Kidney epithelial cell (primary cell): ENCODE measurements around the gene JPT1. TPM values are rescaled to one million over a fixed set of nuclear protein-coding genes. Genes with fewer than 3 reads are reported as not detected.

Experiments
- DNase-seq: peaks from one replicate; pipeline ENCODE4 v3.0.0-alpha.2; 2010; ENCODE audit warnings: low read depth
- H3K27me3 ChIP-seq: 2 replicates; pipeline ENCODE4 v1.6.0; 2011; ENCODE audit warnings: low read length; ENCODE audit not compliant: control insufficient read depth, insufficient read depth
- H3K36me3 ChIP-seq: 2 replicates; pipeline ENCODE4 v1.5.1; 2011; ENCODE audit warnings: low read length; ENCODE audit not compliant: control insufficient read depth, insufficient read depth
- H3K4me3 ChIP-seq: 2 replicates; pipeline ENCODE4 v1.5.1; 2011; ENCODE audit warnings: low read depth, mild to moderate bottlenecking, control low read depth, low read length
- total RNA-seq: library from RNA; depleted of rRNA; stranded (reverse); fragments of >200 nt; gene quantifications from 2 replicates; pipeline ENCODE4 v1.2.3, GENCODE V29; 2015
- TF ChIP-seq, protein P1 (sequence below): IDR thresholded peaks from 2 replicates; pipeline ENCODE4 v1.5.1; 2011; ENCODE audit warnings: mild to moderate bottlenecking, moderate library complexity, low read length, control low read depth, inconsistent platforms; ENCODE audit not compliant: insufficient read depth, poor library complexity, severe bottlenecking

JPT1 gene
- total RNA-seq, 1 donor from 2014 or later: 453 TPM

DNA sequence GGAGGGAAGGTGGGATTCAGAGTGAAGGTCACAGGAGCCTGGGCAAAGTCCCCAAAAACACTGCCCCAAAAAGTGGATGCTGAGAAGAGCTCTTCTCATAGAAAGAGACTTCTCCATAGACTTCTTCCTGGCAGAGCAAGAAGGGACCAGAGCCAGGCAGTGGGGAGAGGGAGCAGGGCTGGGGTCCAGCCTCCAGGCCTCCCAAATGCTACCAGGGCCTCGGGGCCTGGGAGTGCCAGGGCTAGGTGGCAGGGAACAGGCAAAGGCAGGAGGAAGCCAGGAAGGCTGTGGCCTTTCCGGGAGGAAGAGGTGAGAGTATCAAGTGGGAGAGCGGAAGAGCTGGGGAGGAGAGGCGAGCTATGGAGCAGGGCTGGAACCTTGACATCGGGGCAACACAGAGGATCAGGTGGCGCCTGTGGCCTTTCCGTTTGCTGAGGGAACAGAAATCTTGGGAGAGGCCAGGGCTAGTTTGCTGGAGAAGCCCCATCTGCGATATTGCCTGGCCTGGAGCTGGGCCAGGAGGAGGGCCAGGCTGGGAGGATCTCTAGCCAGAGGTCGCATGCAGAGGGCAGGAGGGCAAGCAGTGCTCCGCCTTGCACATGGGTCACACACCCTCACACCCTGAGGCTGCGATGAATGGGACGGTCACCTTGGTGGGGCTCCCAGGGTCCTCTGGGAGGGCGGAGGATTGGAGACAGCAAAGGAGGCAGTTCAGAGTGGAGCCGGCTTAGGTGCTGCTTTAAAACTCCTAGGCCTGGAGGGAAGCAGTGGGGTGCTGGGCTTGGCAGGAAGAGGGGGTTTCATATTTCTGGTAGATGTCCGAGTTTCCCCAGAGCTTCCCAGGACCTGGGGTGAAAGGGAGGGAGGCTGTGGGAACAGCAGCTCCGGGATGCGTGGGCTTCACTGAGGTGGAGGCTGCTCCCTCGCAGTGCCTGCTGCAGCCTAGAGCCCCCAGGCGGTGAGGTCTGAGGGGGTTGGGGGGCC lies 63.1 kb downstream of the JPT1 start:
- no peak for DNase-seq
- Histone ChIP-seq H3K27me3 (no peaks in the 10 kb centered on the region), H3K36me3 (peaks cover 1% of the 10 kb centered on the region), H3K4me3 (no peak overlapping the region)
- TF ChIP-seq, protein P1, sequence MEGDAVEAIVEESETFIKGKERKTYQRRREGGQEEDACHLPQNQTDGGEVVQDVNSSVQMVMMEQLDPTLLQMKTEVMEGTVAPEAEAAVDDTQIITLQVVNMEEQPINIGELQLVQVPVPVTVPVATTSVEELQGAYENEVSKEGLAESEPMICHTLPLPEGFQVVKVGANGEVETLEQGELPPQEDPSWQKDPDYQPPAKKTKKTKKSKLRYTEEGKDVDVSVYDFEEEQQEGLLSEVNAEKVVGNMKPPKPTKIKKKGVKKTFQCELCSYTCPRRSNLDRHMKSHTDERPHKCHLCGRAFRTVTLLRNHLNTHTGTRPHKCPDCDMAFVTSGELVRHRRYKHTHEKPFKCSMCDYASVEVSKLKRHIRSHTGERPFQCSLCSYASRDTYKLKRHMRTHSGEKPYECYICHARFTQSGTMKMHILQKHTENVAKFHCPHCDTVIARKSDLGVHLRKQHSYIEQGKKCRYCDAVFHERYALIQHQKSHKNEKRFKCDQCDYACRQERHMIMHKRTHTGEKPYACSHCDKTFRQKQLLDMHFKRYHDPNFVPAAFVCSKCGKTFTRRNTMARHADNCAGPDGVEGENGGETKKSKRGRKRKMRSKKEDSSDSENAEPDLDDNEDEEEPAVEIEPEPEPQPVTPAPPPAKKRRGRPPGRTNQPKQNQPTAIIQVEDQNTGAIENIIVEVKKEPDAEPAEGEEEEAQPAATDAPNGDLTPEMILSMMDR: no peak

- Histone ChIP-seq H3K4me3 (peak overlapping the region; percentile 67), H3K36me3 (no peaks in the 10 kb centered on the region), H3K27me3 (no peaks in the 10 kb centered on the region)
- TF ChIP-seq, protein P1: no peak
- DNase-seq: no peak
These were observed 65.6 kb downstream of the JPT1 start for GRCh38 chr17:75088465-75089417.

DNA sequence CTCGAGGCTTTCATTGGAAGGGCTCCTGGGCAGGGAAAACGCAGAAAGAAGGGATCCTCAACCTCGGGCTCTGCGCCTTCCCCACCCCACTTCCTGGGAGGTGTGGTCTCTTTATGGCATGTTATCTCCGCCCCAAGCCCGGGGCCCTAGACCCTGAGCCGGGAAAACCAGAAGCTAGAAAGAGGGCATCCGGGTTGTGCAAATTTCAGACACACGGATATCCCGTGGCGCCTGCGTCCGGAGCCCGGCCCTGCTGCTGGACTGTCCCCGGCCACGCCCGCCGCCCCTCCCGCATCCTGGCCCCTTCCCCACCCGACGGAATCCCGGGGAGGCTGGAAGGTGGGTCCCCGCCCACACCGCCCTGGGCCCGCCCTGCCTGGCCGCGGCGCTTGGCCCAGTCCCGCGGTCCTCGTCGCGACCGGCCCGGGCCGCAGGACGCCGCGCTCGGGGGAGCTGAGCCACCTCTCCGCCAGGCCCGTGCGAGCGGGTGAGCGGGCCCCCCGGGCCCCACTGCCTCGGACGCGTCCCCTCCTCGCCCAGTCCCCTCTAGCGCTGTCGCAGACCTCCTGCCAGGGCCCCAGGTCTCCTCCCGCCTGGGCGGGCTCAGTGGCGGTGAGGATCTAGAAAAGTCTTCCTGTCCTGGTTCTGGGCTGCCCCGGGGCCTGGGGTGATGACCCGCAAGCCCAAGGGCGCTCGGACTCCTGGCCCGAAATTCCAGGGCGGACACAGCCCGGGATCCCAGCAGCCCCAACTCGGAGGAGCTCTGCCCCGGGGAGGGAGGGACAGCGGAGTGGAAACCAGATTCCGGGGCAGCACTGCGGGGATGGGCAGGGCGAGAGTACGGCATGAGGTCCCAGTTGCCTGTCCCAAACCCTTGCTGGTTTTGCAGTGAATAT lies 66.5 kb downstream of the JPT1 start, which contains the start of gene SLC16A5:
SLC16A5 (plus strand) TSS at position 397 of the 896 bp plus-strand sequence. CDS start 5,683 bp downstream, outside the sequence.
- no peak for DNase-seq
- TF ChIP-seq, protein P1: no peak
- no peaks in the 10 kb centered on the region for H3K27me3 ChIP-seq
- peak within 1 kb of the TSS; percentile 67 for H3K4me3 ChIP-seq
- H3K36me3 ChIP-seq: no peaks in the 10 kb centered on the region

DNA sequence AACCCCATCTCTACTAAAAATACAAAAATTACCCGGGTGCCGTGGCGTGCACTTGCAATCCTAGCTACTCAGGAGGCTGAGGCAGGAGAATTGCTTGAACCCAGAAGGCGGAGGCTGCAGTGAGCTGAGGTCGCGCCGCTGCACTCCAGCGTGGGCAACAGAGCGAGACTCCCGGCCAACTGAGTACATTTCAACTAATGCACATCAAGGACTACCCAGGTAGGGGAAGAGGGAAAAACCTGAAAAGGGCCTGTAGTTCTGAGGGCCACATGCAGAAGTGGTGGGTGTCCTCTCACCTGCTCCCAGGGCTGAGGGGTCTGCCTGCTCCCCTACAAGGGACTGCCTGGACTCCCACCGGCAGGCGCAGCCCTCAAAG lies 67.1 kb downstream of the JPT1 start:
- no peaks in the 10 kb centered on the region for H3K27me3 ChIP-seq
- DNase-seq: no peak
- H3K4me3 ChIP-seq: peak overlapping the region; percentile 67
- TF ChIP-seq, protein P1: no peak
- H3K36me3 ChIP-seq: no peaks in the 10 kb centered on the region
